ENCODE results near the gene UBR4.
"Not testable (repeated sequence)": the region's sequence is repeated elsewhere in the genome, so short reads cannot be mapped to it uniquely, and the experiment has no call there.

Gene UBR4

GRCh38 chr1:19216585-19216984, 6.5 kb upstream of the UBR4 start:
- not testable (repeated sequence) for H2AK5ac ChIP-seq (ENCODE audit: low read length); H3K56ac ChIP-seq (ENCODE audit: low read length); H3K4me1 ChIP-seq (ENCODE audit: control insufficient read depth, low read depth, low read length); H3K79me2 ChIP-seq (ENCODE audit: control insufficient read depth, insufficient read depth, low read length); H3K79me1 ChIP-seq (ENCODE audit: low read length); H3K18ac ChIP-seq (ENCODE audit: low read length); H3K27me3 ChIP-seq (ENCODE audit: insufficient read depth, low read length, poor library complexity); DNase-seq; H3K9ac ChIP-seq (ENCODE audit: low read length); H4K5ac ChIP-seq (ENCODE audit: low read length); H3K23ac ChIP-seq (ENCODE audit: low read length); H3K4me3 ChIP-seq (ENCODE audit: low read length); H3K4ac ChIP-seq (ENCODE audit: low read depth, low read length); H2BK120ac ChIP-seq (ENCODE audit: low read depth, low read length); H3K27ac ChIP-seq (ENCODE audit: low read depth, low read length); H2BK15ac ChIP-seq (replicated peaks; ENCODE audit: low read depth); H4K8ac ChIP-seq (ENCODE audit: low read depth, low read length); H3K4me2 ChIP-seq (ENCODE audit: low read length); H2BK5ac ChIP-seq (ENCODE audit: low read length)
- peaks cover 10% of the 10 kb centered on the region for H3K36me3 ChIP-seq (ENCODE audit: control insufficient read depth, insufficient read depth, low read length)
- WGBS (ENCODE audit: extremely low coverage, insufficient coverage, low lambda C conversion rate), result no CpG with 5 or more reads among the region's 4 CpGs

GRCh38 chr1:19213580-19213979, 3.5 kb upstream of the UBR4 start:
- Histone ChIP-seq H3K79me1 (ENCODE audit: low read length) (peaks cover 3% of the 10 kb centered on the region), H2BK120ac (ENCODE audit: low read depth, low read length) (no peak overlapping the region), H3K56ac (ENCODE audit: low read length) (no peak overlapping the region), H3K27me3 (ENCODE audit: insufficient read depth, low read length, poor library complexity) (no peaks in the 10 kb centered on the region), H3K23ac (ENCODE audit: low read length) (no peak overlapping the region), H3K27ac (ENCODE audit: low read depth, low read length) (no peak overlapping the region), H4K8ac (ENCODE audit: low read depth, low read length) (no peak overlapping the region), H2BK5ac (ENCODE audit: low read length) (no peak overlapping the region), H3K36me3 (ENCODE audit: control insufficient read depth, insufficient read depth, low read length) (no peaks in the 10 kb centered on the region), H3K4ac (ENCODE audit: low read depth, low read length) (no peak overlapping the region), H3K4me1 (ENCODE audit: control insufficient read depth, low read depth, low read length) (no peaks in the 10 kb centered on the region), H2AK5ac (ENCODE audit: low read length) (no peak overlapping the region), H3K79me2 (ENCODE audit: control insufficient read depth, insufficient read depth, low read length) (peaks cover 22% of the 10 kb centered on the region), H3K18ac (ENCODE audit: low read length) (no peak overlapping the region), H4K5ac (ENCODE audit: low read length) (no peak overlapping the region), H2BK15ac (replicated peaks; ENCODE audit: low read depth) (no peak overlapping the region), H3K4me2 (ENCODE audit: low read length) (no peak overlapping the region), H3K4me3 (ENCODE audit: low read length) (no peak overlapping the region), H3K9ac (ENCODE audit: low read length) (no peak overlapping the region)
- DNase-seq, result no peak
- no CpG with 5 or more reads among the region's 1 CpG for WGBS (ENCODE audit: extremely low coverage, insufficient coverage, low lambda C conversion rate)

GRCh38 chr1:19212167-19212566, 2.1 kb upstream of the UBR4 start:
- no peak overlapping the region for H4K5ac ChIP-seq (ENCODE audit: low read length)
- peaks cover 36% of the 10 kb centered on the region for H3K79me2 ChIP-seq (ENCODE audit: control insufficient read depth, insufficient read depth, low read length)
- no peaks in the 10 kb centered on the region for H3K36me3 ChIP-seq (ENCODE audit: control insufficient read depth, insufficient read depth, low read length)
- no peak overlapping the region for H3K27ac ChIP-seq (ENCODE audit: low read depth, low read length)
- H3K4ac ChIP-seq (ENCODE audit: low read depth, low read length), result no peak overlapping the region
- no peak overlapping the region for H4K8ac ChIP-seq (ENCODE audit: low read depth, low read length)
- no peak overlapping the region for H3K18ac ChIP-seq (ENCODE audit: low read length)
- H3K4me1 ChIP-seq (ENCODE audit: control insufficient read depth, low read depth, low read length), result no peaks in the 10 kb centered on the region
- H2AK5ac ChIP-seq (ENCODE audit: low read length), result no peak overlapping the region
- no peak overlapping the region for H3K4me3 ChIP-seq (ENCODE audit: low read length)
- no peaks in the 10 kb centered on the region for H3K27me3 ChIP-seq (ENCODE audit: insufficient read depth, low read length, poor library complexity)
- H3K56ac ChIP-seq (ENCODE audit: low read length), result no peak overlapping the region
- peaks cover 3% of the 10 kb centered on the region for H3K79me1 ChIP-seq (ENCODE audit: low read length)
- no peak overlapping the region for H3K23ac ChIP-seq (ENCODE audit: low read length)
- H3K9ac ChIP-seq (ENCODE audit: low read length), result no peak overlapping the region
- no peak overlapping the region for H2BK5ac ChIP-seq (ENCODE audit: low read length)
- H3K4me2 ChIP-seq (ENCODE audit: low read length), result no peak overlapping the region
- no peak overlapping the region for H2BK120ac ChIP-seq (ENCODE audit: low read depth, low read length)
- no peak overlapping the region for H2BK15ac ChIP-seq (replicated peaks; ENCODE audit: low read depth)
- DNase-seq, result no peak

GRCh38 chr1:19210772-19211549, 895 bp upstream of the UBR4 start:
- Histone ChIP-seq H4K8ac (ENCODE audit: low read depth, low read length) (no peak overlapping the region), H4K5ac (ENCODE audit: low read length) (no peak overlapping the region), H3K23ac (ENCODE audit: low read length) (no peak overlapping the region), H3K56ac (ENCODE audit: low read length) (peak overlapping the region; percentile 92), H3K27me3 (ENCODE audit: insufficient read depth, low read length, poor library complexity) (no peaks in the 10 kb centered on the region), H2BK5ac (ENCODE audit: low read length) (no peak overlapping the region), H3K4me2 (ENCODE audit: low read length) (peak overlapping the region; percentile 47), H2AK5ac (ENCODE audit: low read length) (no peak overlapping the region), H3K9ac (ENCODE audit: low read length) (peak overlapping the region; percentile 63), H3K27ac (ENCODE audit: low read depth, low read length) (peak overlapping the region; percentile 75), H3K4ac (ENCODE audit: low read depth, low read length) (peak overlapping the region; percentile 65), H2BK120ac (ENCODE audit: low read depth, low read length) (no peak overlapping the region), H2BK15ac (replicated peaks; ENCODE audit: low read depth) (no peak overlapping the region), H3K4me1 (ENCODE audit: control insufficient read depth, low read depth, low read length) (no peaks in the 10 kb centered on the region), H3K79me2 (ENCODE audit: control insufficient read depth, insufficient read depth, low read length) (peaks cover 46% of the 10 kb centered on the region), H3K36me3 (ENCODE audit: control insufficient read depth, insufficient read depth, low read length) (no peaks in the 10 kb centered on the region), H3K4me3 (ENCODE audit: low read length) (peak overlapping the region; percentile 29), H3K18ac (ENCODE audit: low read length) (no peak overlapping the region), H3K79me1 (ENCODE audit: low read length) (peaks cover 3% of the 10 kb centered on the region)
- WGBS (ENCODE audit: extremely low coverage, insufficient coverage, low lambda C conversion rate), result no CpG with 5 or more reads among the region's 12 CpGs
- DNase-seq, result peak; percentile 42

- no peak overlapping the region for H2BK120ac ChIP-seq (ENCODE audit: low read depth, low read length)
- H3K4me3 ChIP-seq (ENCODE audit: low read length), result peak overlapping the region; percentile 71
- WGBS (ENCODE audit: extremely low coverage, insufficient coverage, low lambda C conversion rate), result no CpG with 5 or more reads among the region's 28 CpGs
- no peak overlapping the region for H4K8ac ChIP-seq (ENCODE audit: low read depth, low read length)
- no peak overlapping the region for H2AK5ac ChIP-seq (ENCODE audit: low read length)
- H3K27ac ChIP-seq (ENCODE audit: low read depth, low read length), result peak overlapping the region; percentile 90
- H3K23ac ChIP-seq (ENCODE audit: low read length), result no peak overlapping the region
- peak overlapping the region; percentile 47 for H3K4me2 ChIP-seq (ENCODE audit: low read length)
- peak overlapping the region; percentile 93 for H3K56ac ChIP-seq (ENCODE audit: low read length)
- H3K79me2 ChIP-seq (ENCODE audit: control insufficient read depth, insufficient read depth, low read length), result peaks cover 59% of the 10 kb centered on the region
- H4K5ac ChIP-seq (ENCODE audit: low read length), result no peak overlapping the region
- peak overlapping the region; percentile 77 for H3K9ac ChIP-seq (ENCODE audit: low read length)
- H3K36me3 ChIP-seq (ENCODE audit: control insufficient read depth, insufficient read depth, low read length), result no peaks in the 10 kb centered on the region
- no peak overlapping the region for H2BK5ac ChIP-seq (ENCODE audit: low read length)
- no peaks in the 10 kb centered on the region for H3K4me1 ChIP-seq (ENCODE audit: control insufficient read depth, low read depth, low read length)
- H2BK15ac ChIP-seq (replicated peaks; ENCODE audit: low read depth), result no peak overlapping the region
- peak overlapping the region; percentile 63 for H3K18ac ChIP-seq (ENCODE audit: low read length)
- H3K4ac ChIP-seq (ENCODE audit: low read depth, low read length), result no peak overlapping the region
- peaks cover 4% of the 10 kb centered on the region for H3K79me1 ChIP-seq (ENCODE audit: low read length)
- no peaks in the 10 kb centered on the region for H3K27me3 ChIP-seq (ENCODE audit: insufficient read depth, low read length, poor library complexity)
- peak; percentile 70 for DNase-seq
Measured at GRCh38 chr1:19209439-19209989, 552 bp downstream of the UBR4 start.

Measured in mesendoderm (in vitro differentiated cells).